OCI-M2 (cell line): ENCODE measurements around the gene IFNGR2.
"Not testable (repeated sequence)": the region's sequence is repeated elsewhere in the genome, so short reads cannot be mapped to it uniquely, and the experiment has no call there.

Source experiments
- DNase-seq: peaks from one replicate; lab custom pipeline; 2025; ENCODE audit not compliant: unreplicated experiment; lab: John Stamatoyannopoulos, UW

IFNGR2 gene

DNA sequence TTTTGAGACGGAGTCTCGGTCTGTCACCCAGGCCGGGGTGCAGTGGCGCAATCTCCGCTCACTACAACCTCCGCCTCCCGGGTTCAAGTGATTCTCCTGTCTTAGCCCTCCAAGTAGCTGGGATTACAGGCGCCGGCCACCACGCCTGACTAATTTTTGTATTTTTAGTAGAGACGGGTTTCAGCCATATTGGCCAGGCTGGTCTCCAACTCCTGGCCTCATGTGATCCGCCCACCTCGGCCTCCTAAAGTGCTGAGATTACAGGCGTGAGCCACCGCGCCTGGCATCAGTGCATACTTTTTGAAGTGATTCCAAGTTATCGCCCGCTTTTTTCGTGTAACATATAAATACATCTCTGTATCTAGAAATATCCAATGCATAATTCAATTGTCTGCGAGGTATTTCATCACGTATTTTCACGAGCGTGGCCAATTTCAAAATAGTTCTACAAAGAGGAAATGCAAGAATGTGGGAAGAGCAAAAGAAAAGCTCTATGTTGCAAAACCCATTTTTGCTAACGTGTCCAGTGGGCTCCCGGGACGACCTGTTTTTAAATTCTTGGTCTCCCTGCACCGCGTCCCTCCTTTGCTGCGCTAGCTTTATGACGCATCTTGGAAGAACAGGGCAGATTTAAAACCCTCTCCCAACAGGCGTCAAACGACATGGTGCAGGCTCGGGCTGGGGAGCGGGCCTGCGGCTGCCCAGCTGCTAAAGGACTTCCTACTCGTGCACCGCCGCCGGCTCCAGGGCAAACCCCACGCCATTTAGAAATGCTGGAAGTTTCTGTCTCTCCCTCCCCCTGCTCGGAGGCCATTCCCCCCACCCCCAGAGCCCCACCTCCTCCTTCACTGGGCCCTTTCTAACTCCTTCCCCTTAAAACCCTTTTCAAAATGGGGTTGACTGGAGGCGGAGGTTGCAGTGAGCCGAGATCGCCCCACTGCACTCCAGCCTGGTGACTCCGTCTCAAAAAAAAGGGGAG, 923 bp upstream of the IFNGR2 start:
- DNase-seq = no peak

DNA sequence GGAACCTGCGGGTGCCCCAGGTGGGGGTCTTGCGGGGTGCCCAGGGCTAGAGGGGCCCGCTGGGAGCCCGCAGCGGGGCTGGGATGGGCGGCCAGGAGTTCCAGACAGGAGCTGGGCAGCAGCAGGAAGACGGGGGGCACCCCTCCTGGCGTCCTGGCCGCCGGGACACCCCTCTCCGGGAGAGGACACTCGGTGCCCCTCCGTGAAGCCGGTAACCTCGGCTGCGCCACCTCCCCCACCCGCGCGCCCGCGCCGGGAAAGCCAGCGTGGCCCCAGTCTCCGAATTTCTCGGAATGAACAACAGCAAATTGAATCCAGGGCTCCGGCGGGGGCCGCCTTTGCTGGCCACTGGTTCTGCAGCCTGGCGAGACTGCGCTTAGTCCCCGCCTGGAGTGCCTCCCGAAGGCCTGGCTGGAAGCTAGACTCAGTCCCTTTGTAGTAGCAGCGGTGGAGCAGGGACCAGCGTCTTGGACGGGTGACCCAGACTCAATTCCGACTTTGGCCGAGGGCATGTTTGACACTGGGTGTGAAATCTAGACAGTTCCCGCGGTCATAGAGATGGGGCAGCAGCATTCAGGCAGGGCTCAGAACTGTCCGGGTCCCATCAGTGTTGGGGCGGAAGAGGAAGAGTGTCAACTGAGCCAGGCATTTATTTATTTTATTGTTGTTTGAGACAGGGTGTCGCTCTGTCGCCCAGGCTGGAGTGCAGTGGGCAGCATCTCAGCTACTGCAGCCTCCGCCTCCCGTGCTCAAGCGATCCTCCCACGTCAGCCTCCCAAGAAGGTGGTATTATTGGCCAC, 773 bp downstream of the IFNGR2 start:
- no peak for DNase-seq

DNA sequence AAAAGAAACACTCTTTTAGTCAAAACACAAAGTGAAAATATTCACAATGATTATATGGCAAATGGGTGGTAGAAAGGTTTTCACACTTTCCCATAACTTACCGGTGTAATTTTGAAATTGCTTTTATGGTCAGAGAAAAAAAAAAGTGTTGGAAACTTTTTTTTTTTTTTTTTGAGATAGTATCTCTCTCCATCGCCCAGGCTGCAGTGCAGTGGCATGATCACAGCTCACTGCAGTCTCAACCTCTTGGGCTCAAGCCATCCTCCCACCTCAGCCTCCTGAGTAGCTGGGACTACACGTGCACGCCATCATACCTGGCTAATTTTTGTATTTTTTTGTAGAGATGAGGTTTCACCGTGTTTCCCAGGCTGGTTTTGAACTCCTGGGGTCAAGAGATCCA, 3.3 kb downstream of the IFNGR2 start:
- no peak for DNase-seq

DNA sequence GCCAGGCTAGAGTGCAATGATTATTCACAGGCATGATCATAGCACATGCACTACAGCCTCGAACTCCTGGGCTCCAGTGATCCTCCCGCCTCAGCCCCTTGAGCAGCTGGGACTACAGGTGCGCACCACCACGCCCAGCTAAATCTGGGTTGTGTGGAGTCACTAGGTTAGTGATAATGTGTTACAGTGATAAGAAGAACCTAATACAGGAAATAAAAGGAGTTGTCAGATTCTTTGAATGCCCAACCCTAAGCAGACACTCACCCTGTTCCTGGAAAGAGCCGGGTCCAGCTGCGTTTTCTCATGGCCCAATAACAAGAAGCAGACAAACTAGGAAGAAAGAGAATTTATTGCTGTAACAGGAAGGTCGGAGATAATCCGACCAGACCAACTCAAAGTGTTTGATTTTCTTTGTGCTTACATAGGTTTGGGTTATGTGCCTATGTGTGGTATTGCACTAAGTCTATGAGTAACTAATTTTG, 8.8 kb downstream of the IFNGR2 start:
- no peak for DNase-seq

- DNase-seq = not testable (repeated sequence)
Measured at GRCh38 chr21:33412439-33412831, 9.2 kb downstream of the IFNGR2 start.

DNA sequence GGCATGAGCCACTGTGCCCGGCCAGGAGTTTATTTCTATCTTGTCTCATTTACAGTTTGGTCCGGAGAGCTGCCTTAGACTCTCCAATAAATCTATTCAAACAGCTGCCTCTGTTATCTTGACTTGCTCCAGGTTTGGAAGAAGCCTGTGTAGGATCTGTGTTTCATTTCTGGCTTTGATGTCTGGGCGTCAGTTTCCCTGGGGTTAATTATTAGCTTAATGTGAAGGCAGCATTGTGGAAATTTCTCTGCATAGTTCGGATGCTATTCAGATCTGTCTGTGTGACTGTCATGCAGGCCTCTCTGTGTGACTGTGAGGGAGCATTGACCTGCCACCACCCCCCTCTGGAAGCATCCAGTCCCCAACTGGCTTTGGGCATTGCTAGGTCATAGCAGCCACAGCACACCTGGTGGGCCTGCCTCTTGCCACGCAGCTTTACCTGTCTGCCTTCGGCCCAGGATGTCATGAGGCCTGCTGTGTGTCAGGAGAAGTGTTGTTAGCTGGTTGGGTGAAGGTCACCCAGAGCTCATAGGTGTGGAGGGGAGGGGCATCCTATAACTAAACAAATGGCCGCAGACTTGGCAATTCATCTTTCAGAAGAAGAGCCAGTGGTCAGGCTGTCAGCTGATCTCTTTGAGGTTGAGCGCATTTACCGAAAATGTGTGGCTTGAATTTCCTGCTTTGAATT, 9.8 kb downstream of the IFNGR2 start:
- no peak for DNase-seq

- DNase-seq = no peak
Measured at GRCh38 chr21:33414068-33414467, 10.9 kb downstream of the IFNGR2 start.

GRCh38 chr21:33414926-33415325, 11.7 kb downstream of the IFNGR2 start:
- DNase-seq = no peak

GRCh38 chr21:33418691-33419090, 15.5 kb downstream of the IFNGR2 start:
- no peak for DNase-seq

- no peak for DNase-seq
Measured at GRCh38 chr21:33419538-33420123, 16.4 kb downstream of the IFNGR2 start.

- no peak for DNase-seq
Measured at GRCh38 chr21:33421713-33422393, 18.6 kb downstream of the IFNGR2 start.

DNA sequence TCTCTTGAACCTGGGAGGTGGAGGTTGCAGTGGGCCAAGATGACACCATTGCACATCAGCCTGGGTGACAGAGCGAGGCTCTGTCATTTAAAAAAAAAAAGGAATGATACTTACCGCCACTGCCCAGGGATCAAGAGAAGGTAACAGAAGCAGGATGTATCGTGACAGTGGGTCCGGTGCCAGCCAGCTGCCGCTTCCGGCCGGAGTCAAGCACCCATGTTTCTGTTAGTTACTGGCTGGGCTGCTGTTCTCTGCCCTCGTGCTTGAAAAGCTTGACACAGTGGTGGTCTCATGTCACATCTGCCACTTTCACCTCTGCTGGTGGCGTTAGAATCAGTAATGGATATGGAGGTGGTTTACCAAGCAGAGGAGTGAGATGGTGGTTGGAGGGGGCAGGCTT, 21.0 kb downstream of the IFNGR2 start:
- DNase-seq = no peak

DNA sequence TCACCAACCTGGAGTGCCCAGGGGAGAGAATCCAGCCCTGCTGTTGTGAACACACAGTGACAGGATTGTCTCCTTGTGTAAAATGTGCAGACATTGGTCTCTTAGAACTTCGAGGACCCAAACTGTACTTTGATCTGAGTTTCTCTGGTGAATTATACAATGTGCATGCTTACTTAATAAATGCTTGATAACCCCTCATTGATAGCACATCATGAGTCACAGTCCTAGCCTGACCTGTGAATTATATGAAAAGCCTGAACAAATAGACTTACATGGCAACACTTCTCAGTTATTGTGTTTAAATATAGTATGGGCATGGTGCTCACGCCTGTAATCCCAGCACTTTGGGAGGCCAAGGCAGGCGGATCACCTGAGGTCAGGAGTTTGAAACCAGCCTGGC, 22.6 kb downstream of the IFNGR2 start:
- DNase-seq = no peak

- DNase-seq = no peak
Measured at GRCh38 chr21:33427051-33427450, 23.8 kb downstream of the IFNGR2 start.

DNA sequence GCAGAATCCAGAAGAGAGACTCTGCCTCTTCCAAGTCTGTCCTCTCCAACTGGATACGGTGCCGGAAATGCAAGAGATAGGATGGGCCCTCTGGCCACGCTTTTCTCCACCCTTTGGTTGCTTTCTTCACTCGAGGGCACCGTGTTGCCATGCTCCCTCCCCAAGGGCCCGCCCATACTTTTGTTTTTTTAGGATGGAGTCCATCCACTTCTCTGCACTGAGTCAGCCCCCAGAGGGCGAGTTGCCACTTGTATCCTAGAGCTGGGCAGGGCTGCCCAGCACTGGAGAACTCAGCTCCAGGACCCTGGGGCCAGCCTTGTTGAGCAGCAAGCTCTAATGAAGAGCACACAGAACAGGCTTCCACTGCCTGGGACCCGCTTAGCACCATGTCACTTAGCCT, 25.5 kb downstream of the IFNGR2 start:
- DNase-seq = no peak

- no peak for DNase-seq
Measured at GRCh38 chr21:33430858-33431257, 27.6 kb downstream of the IFNGR2 start.

- no peak for DNase-seq
Measured at GRCh38 chr21:33432496-33432895, 29.3 kb downstream of the IFNGR2 start.

- DNase-seq = no peak
Measured at GRCh38 chr21:33433001-33433400, 29.8 kb downstream of the IFNGR2 start.

DNA sequence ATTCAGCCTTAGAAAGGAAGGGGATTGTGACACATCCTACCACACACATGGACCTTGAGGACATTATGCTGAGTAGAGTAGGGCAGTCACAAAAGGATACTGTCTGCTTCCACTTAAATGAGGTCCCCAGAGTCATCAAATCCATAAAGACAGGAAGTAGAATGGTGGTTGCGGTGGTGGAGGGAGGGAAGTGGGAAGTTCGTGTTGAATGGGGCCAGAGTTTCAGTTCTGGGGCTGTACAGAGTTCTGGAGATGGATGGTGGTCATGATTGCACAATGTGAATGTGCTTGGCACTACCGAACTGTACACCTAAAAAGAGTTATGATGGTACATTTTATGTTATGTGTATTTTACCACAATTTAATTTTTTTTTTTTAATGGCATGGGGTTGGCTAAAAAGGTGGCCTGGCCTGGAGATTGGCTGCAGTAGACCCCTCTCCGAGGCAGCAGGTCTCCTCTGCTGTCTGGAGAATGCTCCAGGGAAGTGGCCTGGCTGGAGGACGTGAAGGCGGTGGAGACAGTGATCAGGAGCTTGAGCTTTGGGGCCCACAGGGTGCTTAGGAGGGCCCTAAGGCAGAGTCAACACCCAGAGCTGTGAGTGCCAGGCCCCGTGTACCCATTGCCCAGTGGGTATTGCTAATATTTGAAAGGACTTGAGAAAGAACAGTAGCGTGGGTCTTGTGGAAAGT, 30.4 kb downstream of the IFNGR2 start:
- DNase-seq = no peak
